HG03460 (cell line): ENCODE data around the gene SMARCB1.

Experiments used
- ATAC-seq: cut with Tn5 transposase; IDR thresholded peaks from one replicate; pipeline ENCODE4 v1.9.1; 2021; ENCODE audit not compliant: unreplicated experiment

SMARCB1 gene

DNA sequence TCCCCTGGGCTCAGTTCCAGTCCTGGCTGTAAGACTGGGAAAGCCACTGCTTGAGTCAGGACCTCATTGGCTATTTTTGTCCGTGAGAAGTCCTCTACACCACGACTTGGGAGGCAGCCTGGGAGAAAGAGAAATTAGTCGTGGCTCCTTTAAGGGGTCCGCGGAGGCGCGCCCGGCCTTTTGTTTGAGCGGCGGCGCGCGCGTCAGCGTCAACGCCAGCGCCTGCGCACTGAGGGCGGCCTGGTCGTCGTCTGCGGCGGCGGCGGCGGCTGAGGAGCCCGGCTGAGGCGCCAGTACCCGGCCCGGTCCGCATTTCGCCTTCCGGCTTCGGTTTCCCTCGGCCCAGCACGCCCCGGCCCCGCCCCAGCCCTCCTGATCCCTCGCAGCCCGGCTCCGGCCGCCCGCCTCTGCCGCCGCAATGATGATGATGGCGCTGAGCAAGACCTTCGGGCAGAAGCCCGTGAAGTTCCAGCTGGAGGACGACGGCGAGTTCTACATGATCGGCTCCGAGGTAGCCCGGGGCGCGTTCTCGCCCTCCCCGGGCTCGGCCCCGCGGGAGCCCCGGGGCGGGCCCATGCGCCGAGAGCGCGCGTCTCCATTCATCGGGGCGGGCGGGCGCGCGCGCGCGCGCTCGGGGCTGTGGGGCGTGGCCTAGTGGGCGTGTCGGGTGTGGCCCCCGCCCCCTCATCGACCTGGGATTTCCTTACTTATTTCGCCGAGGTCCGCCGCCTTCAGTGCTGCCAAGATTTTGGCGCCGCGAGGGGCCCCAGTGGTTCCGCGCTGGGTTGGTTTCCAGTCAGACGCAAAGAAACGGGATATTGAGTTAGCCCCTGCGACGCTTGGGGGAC lies at the start of gene SMARCB1:
SMARCB1 (plus strand) TSS at position 215 of the 848 bp plus-strand sequence; CDS start at position 419, 204 bp downstream.
- ATAC-seq: peak; percentile 58

GRCh38 chr22:23737696-23738095 lies 49.1 kb upstream of the SMARCB1 start:
- ATAC-seq: no peak

DNA sequence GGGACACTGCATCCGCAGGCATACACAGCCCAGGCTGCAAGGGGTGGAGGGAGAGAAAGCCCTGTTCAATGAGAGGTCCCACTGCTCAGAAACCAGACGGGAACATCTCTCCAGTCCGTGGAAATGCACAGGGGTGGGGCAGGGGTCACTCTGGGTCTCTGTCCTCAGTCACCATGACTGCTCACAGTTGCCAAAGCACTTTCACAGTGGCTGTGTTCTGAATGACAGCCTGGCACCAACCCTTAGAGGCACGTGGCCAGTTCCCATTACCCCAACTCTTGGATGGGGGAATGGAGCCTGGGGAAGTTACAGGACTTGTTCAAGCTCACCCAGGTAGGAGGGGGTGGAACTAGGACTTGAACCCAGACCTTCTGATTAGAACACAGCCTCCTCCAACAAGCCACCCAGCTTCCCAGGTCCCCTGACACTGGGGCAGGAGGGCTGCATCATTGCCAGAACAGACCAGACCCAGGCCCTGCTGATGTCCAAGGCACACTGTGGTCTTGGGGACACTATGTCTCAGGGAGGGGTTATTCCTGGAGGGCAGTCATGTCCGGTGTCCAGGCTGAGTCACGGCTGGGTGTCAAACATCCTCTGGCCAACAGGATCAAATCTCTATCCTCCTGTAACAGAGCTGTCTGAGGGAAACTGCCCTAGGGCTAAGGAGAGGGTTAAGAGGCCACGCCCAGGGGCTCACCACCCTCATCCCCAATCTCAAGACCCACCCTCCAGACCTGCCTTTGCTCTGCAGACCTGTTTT lies 44.1 kb upstream of the SMARCB1 start:
- ATAC-seq: no peak

- ATAC-seq: no peak
Observed at GRCh38 chr22:23743303-23743705, 43.5 kb upstream of the SMARCB1 start.

DNA sequence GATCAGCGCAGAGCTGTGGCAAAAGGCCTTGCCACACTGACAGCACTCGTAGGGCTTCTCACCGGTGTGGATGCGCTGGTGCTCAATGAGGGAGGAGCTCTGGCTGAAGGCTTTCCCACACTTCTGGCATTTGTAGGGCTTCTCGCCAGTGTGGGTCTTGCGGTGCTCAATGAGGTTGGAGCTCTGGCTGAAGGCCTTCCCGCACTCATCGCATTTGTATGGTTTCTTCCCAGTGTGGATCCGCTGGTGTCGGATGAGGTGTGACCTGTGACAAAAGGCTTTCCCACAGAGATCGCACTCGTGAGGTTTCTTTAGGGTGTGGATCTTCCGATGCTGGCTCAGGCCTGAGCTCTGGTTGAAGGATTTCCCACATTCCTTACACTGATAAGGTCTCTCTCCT lies 42.8 kb upstream of the SMARCB1 start:
- ATAC-seq: no peak

DNA sequence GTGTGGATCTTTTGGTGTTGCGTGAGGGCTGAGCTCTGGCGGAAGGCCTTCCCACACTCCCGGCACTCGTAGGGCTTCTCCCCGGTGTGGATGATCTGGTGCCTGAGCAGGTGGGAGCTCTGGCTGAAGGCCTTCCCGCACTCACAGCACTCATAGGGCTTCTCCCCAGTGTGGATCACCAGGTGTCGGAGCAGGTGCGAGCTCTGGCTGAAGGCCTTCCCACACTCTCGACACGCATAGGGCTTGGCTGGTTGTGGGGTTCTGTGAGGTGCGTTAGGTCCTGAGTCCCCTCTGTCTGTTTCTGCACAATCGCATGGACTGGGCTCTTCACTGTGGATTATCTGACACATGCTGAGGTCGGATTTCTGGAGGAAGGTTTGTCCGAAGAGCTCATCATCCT lies 42.3 kb upstream of the SMARCB1 start:
- ATAC-seq: no peak

DNA sequence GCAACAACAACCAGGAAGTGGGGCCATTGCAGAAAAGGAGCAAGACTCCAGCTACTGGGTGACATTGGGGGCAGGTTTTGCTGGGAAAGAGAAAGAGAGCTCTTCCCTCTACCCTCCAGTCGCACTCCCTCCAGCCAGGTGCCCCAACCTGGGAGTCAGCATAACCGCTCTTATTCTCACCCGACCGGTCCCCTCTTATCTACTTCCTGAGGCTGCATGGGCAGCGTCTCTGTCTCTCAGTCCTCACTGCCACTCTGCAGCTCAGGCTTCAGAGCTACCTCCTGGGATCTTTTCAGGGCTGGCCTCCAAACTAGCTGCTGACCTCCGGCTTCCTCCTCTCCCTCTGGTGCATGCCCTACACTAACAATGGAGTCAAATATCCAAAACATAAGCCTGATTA lies 41.0 kb upstream of the SMARCB1 start:
- no peak for ATAC-seq

DNA sequence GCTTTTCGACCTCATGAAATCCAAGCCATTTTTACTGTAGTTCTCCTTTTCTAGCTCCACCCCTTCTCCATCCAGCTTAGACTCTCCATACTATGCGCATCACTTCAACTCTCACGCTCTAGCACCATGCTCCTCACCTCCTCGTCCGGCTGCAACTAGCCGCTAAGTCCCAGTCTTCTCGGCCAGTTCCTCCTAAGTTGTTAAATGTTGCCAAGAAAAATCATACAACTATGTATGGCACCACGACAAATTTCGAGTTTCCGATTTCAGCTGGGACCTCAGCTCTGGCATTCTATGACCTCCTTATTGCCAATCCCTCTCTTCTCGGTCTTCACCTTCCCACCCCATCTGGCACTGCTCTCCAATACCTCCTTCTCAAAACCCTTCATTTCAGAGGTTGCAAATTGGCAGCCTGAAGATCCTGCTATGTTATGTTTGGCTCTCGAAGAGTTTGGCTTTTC lies 36.9 kb upstream of the SMARCB1 start:
- ATAC-seq: no peak

DNA sequence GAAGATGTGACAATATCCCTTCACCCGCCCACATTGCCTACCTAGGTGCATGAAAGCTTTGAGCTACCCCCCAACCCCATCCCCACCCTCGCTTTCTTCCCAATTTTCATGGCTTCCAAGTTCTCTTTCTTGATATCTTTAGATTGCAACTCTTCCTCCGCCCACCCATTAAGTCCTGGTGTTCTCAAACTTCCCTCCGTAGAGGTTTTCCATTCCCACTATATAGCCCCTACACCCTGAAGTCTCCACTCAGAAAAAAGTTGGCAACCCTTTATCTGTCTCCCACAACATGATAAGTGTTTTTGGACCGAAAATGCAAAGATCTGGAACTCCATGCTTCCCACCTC lies 36.4 kb upstream of the SMARCB1 start:
- ATAC-seq: no peak

DNA sequence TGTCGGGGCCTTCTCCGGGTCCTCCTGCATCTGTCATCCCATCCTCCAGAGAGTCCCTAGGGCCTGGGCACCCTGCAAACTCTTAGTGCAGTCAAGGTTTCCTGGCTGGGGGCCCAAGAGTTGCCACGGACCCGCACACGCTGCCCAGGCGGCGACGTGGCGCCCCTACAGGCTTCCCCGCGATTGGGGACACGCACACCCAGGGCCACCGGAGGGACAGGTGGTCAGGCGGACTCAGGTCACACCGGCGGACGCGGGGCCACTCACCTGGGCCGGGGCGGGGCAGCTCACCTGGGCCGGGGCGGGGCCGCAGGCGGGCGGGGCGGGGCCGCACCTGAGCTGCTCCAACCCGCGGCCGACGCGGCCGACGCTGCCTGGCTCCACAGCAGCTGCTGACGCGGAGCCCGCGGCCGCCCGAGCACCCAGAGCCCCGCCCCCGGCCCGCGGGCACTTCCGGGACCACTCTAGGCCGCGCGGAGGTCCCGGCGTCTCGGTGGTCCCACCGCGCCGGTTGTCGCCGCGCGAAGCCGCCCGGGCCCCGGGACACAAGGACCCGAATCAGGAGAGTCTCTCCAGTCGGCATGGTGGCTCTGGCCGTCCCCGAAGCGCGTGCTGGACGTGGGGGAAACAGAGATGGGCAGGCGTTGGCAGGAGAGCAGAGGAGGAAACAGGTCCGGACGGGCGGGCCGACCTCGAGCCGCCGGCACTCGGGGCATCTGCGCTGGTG lies 35.9 kb upstream of the SMARCB1 start, which contains the start of gene ZNF70:
ZNF70 (minus strand) TSS at position 399 of the 727 bp plus-strand sequence. CDS start 5,972 bp downstream, outside the sequence.
- ATAC-seq: peak; percentile 63

GRCh38 chr22:23751441-23751996 lies 35.2 kb upstream of the SMARCB1 start:
- peak; percentile 8 for ATAC-seq

DNA sequence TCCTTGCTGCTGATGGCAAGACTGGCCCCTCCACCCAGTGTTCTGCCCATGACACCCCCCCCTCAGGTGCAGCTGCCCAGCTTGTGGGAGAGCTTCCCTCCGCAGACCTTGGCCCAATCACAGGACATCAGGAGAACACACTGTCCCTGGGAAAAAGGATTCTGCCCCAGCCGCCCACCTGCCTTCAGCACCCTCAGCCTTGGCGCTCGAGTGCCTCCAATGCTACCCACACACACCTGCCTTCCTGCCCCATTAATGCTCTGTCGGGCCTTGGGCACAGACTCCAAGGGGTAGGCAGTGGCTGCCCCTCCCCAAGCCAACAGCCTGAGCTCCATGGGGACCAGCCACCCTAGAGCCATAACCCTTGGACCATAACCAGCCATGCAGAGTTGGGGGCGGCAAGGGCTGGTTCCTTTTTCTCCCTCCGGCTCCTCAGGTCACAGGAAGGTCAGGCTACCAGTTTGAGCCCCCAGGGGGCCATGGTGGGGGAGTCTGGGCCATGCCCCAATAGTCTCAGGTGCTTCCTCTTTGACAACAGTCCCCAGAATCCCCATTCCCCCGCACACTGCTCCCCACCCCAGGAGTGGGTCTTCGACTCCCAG lies 34.6 kb upstream of the SMARCB1 start:
- ATAC-seq: no peak

DNA sequence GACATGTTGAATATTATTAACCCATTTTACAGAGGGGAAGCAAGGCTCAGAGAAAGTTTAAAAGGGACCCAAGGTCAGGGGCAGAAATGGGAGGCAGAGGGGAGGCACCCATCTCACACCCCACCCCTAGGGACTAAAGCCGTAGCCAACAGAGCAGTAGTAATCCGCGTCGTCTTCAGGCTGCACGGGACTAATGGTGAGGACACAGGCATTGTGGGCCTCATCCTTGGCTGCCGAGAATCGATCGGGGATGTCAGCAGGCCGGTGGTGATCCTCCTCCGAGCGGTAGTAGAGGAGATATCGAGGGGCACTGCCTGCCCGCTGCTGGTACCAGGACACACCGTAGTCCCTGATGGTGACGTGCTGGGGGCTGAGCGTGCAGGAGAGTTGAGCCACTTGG lies 34.0 kb upstream of the SMARCB1 start:
- no peak for ATAC-seq

GRCh38 chr22:23753385-23753784 lies 33.4 kb upstream of the SMARCB1 start:
- no peak for ATAC-seq

DNA sequence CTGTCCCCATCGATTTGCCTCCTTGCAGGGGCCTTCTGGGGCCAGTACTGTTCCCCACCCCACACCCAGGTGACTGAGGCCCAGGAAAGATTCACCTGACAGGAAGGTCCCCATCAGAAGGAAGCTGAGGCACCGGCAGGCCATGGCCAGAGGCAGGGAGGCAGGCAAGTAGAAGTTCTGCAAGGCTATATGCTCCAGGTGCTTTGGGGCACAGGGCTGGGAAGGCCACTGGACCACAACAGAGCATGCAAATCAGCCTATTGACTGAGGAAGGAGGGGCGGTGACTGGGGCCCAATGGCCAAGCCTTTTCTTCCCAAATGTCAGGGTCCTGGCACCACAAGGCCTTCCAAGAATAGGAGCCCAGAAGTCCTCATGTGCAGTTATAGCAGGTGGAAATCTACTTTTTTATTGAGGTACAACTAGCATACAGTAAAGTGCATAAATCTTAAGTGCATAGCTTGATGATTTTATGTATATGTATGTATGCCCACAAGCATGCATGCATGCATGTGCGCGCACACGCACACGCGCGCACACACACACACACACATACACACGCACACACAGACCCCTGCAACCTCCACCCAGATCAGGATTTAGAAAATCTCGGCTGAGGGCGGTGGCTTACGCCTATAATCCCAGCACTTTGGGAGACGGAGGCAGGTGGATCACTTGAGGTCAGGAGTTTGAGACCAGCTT lies 32.4 kb upstream of the SMARCB1 start, which contains the start of gene VPREB3:
VPREB3 (minus strand) TSS at position 206 of the 700 bp plus-strand sequence; CDS start at position 144, 62 bp downstream.
- ATAC-seq: no peak

DNA sequence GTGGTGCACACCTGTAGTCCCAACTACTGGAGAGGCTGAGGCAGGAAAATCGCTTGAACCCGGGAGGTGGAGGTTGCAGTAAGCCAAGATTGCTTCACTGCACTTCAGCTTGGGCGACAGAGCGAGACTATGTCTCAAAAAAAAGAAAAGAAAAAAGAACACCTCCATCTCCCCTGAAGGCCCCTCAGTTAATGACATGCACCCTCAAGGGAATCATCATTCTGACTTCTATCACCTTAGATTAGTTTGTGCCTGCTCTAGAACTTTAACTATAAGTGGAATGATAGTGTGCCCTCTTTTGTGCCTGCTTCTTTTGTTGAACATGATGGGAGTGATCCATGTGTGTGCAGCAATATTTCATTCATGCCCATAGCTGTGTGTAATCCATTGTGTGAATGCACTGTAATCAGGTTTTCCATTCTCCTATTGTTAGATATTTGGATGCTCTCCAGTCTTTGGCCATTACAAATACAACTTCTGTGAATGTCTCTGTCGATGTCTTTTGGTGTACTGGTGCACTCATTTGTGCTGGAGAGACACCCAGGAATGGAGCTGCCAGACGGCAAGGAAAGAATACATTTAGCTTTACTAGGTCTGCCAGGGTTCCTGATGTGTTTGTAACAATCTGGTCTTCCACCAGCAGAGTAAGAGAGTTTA lies 31.7 kb upstream of the SMARCB1 start:
- no peak for ATAC-seq

DNA sequence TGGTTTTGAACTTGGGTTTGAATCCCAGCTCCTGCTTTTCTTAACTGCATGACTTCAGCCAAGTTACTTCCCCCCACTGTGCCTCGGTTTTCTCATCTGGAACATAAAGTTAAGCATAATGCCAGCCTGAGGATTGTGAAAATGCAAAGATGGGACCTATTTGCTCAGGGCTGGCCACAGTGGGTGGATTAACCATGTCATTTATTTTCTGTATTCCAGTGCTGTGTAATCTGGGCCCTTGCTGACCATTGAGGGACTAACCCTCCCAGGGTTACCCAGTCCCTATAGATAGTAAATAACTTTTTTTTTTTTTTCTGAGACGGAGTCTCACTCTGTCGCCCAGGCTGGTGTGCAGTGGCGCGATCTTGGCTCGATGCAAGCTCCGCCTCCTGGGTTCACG lies 31.1 kb upstream of the SMARCB1 start:
- ATAC-seq: no peak

DNA sequence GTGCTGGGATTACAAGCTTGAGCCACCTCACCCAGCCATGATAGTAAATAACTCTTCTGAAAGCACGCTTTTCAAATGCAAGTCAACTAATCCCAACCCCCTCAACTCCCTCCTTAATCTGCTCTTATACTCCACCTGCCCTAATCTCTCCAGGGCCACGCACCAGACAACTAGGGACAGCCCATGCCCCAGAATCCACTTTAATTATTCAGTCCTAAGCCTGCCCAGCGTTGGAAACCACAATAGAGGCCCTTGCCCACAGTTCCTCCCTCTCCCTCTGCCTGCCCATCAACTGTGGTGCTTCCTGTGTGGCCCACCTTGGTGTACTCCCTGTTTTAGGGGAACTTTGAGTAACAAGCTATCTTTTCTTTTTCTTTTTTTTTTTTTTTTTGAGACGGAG lies 29.9 kb upstream of the SMARCB1 start:
- no peak for ATAC-seq

DNA sequence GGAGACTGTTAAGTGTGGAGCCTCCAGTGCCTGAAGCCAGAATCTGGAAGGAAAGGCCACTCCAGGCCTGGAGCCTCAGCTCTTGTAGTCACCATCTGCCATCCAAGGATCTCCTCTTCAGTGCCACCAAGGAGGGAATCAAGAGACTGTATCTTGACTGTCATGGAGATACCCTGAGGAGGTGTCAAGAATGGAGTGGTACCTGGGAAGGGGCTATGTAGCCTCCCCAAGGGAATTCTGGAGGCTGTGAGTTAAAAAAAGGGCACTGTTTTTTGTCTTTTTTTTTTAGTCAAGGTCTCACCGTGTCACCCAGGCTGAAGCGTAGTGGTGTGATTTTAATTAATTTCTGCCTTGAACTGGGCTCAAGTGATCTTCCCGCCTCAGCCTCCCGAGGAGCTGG lies 27.2 kb upstream of the SMARCB1 start:
- no peak for ATAC-seq
